NCI-H1930 (cell line): ENCODE data around the gene FRMD4A.

Experiments used
- DNase-seq, 2 experiments: peaks; one replicate each; lab custom pipeline; 2025; lab: John Stamatoyannopoulos, UW

Gene FRMD4A

GRCh38 chr10:13816195-13816925 is 514.4 kb downstream of the FRMD4A start:
- DNase-seq: no peak

- no peak for DNase-seq
Observed at GRCh38 chr10:13815756-13816155, 515.0 kb downstream of the FRMD4A start.

GRCh38 chr10:13813550-13813949 is 517.2 kb downstream of the FRMD4A start:
- no peak for DNase-seq

- no peak for DNase-seq
Observed at GRCh38 chr10:13812804-13813203, 517.9 kb downstream of the FRMD4A start.

- no peak for DNase-seq
Observed at GRCh38 chr10:13810568-13810967, 520.2 kb downstream of the FRMD4A start.

- DNase-seq: no peak
Observed at GRCh38 chr10:13809427-13809826, 521.3 kb downstream of the FRMD4A start.

GRCh38 chr10:13808556-13809391 is 522.0 kb downstream of the FRMD4A start:
- no peak for DNase-seq

- DNase-seq: no peak
Observed at GRCh38 chr10:13806419-13806818, 524.3 kb downstream of the FRMD4A start.

- no peak for DNase-seq
Observed at GRCh38 chr10:13803566-13804554, 526.9 kb downstream of the FRMD4A start.

- DNase-seq: no peak
Observed at GRCh38 chr10:13801907-13802288, 528.8 kb downstream of the FRMD4A start.

- DNase-seq: no peak
Observed at GRCh38 chr10:13801156-13801906, 529.4 kb downstream of the FRMD4A start.

- no peak for DNase-seq
Observed at GRCh38 chr10:13797164-13797563, 533.6 kb downstream of the FRMD4A start.

GRCh38 chr10:13795653-13796555 is 534.8 kb downstream of the FRMD4A start:
- DNase-seq: no peak

- peak in 1 of 2 experiments; percentile 16 for DNase-seq
Observed at GRCh38 chr10:13794992-13795612, 535.6 kb downstream of the FRMD4A start.

GRCh38 chr10:13792006-13792405 is 538.7 kb downstream of the FRMD4A start:
- DNase-seq: no peak

- DNase-seq: no peak
Observed at GRCh38 chr10:13791483-13791882, 539.2 kb downstream of the FRMD4A start.

- no peak for DNase-seq
Observed at GRCh38 chr10:13790196-13790595, 540.5 kb downstream of the FRMD4A start.

- no peak for DNase-seq
Observed at GRCh38 chr10:13789448-13789829, 541.3 kb downstream of the FRMD4A start.

GRCh38 chr10:13788711-13789447 is 541.8 kb downstream of the FRMD4A start:
- DNase-seq: no peak
